ENCODE measurements around the gene RNF26. TPM values are rescaled to one million over a fixed set of nuclear protein-coding genes. Genes with fewer than 3 reads are reported as not detected.

Gene RNF26
- total RNA-seq, 1 experiment from 2014 or later = 69.0 TPM

DNA sequence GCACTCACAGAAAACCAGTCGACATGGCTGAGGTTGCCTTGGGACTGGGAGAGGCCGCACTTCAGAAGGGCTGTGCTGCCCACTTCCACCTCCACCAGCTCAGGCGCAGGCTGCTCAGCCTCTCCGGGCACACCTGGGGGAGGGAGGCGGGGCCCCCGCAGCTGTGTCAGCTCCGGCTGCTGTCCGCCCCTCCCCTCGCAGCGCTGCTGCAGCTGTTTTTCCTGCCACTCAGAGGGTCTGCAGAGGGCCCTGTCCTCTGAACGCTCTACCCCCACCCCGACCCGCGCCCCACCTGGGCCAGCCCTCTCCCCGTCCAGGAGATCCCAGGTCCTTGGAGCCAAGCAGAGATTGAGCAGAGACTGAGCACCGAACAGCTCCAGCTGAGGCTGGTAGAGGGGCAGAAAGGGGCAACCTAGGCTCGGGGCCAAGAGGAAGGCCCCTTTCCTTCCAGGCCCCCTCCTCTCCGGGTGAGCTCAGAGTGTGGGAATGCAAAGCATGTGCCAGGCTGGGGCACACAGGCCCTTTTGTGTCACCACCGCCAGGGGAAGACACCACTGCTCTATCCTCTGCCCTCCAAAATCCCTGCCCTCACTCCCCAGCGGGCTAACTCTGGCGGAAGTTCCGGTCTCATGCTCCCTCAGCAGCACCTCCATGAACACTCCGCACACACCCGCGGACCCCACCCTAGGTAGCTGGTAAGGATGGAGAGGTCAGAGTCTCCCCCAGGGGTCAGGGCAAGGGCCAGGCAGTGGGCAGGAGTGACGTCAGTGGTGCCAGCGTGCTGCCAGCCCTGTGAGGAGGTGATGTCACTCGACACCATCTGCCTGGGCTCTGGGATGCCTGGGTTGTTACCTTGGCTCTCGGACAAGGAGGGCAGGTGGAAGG lies 19.0 kb upstream of the RNF26 start:
- Histone ChIP-seq H3K9me3 (ENCODE audit: control insufficient read depth, insufficient read depth, low read depth, low read length) (no peaks in the 10 kb centered on the region), H3K27me3 (ENCODE audit: control insufficient read depth, insufficient read depth, low read length) (no peaks in the 10 kb centered on the region), H3K27ac (ENCODE audit: low read length) (peak overlapping the region; percentile 40; the same call in 1 of the 2 replicates), H3K4me1 (ENCODE audit: control insufficient read depth, insufficient read depth, low read length) (peaks cover 42% of the 10 kb centered on the region), H3K4me3 (ENCODE audit: low read depth in 2 of 2, low read length in 2 of 2) (peak overlapping the region; percentile 47 to 62), H3K36me3 (ENCODE audit: control insufficient read depth, insufficient read depth, low read length) (no peaks in the 10 kb centered on the region)
- POLR2A ChIA-PET = no interaction called here
- CTCF ChIA-PET = interaction anchor here (0.6 kb wide), 1 partner anchor 424 kb away, joined by 5 read pairs; no protein-coding TSS in a partner anchor
- TF ChIP-seq SIN3A (IDR thresholded peaks at IDR 0.05; ENCODE audit: borderline replicate concordance, insufficient read depth, low read depth, low read length) (no peak), TCF7L2 (IDR thresholded peaks at IDR 0.05; ENCODE audit: low read depth, low read length) (no peak), POLR2AphosphoS5 (IDR thresholded peaks at IDR 0.05; ENCODE audit: low read depth, low read length) (no peak)
- TF ChIP-seq, protein P1, sequence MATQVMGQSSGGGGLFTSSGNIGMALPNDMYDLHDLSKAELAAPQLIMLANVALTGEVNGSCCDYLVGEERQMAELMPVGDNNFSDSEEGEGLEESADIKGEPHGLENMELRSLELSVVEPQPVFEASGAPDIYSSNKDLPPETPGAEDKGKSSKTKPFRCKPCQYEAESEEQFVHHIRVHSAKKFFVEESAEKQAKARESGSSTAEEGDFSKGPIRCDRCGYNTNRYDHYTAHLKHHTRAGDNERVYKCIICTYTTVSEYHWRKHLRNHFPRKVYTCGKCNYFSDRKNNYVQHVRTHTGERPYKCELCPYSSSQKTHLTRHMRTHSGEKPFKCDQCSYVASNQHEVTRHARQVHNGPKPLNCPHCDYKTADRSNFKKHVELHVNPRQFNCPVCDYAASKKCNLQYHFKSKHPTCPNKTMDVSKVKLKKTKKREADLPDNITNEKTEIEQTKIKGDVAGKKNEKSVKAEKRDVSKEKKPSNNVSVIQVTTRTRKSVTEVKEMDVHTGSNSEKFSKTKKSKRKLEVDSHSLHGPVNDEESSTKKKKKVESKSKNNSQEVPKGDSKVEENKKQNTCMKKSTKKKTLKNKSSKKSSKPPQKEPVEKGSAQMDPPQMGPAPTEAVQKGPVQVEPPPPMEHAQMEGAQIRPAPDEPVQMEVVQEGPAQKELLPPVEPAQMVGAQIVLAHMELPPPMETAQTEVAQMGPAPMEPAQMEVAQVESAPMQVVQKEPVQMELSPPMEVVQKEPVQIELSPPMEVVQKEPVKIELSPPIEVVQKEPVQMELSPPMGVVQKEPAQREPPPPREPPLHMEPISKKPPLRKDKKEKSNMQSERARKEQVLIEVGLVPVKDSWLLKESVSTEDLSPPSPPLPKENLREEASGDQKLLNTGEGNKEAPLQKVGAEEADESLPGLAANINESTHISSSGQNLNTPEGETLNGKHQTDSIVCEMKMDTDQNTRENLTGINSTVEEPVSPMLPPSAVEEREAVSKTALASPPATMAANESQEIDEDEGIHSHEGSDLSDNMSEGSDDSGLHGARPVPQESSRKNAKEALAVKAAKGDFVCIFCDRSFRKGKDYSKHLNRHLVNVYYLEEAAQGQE (IDR thresholded peaks at IDR 0.05; ENCODE audit: insufficient read depth in 1 of 2, low read depth in 2 of 2, low read length in 1 of 2) = no peak
- TF ChIP-seq, protein P2, sequence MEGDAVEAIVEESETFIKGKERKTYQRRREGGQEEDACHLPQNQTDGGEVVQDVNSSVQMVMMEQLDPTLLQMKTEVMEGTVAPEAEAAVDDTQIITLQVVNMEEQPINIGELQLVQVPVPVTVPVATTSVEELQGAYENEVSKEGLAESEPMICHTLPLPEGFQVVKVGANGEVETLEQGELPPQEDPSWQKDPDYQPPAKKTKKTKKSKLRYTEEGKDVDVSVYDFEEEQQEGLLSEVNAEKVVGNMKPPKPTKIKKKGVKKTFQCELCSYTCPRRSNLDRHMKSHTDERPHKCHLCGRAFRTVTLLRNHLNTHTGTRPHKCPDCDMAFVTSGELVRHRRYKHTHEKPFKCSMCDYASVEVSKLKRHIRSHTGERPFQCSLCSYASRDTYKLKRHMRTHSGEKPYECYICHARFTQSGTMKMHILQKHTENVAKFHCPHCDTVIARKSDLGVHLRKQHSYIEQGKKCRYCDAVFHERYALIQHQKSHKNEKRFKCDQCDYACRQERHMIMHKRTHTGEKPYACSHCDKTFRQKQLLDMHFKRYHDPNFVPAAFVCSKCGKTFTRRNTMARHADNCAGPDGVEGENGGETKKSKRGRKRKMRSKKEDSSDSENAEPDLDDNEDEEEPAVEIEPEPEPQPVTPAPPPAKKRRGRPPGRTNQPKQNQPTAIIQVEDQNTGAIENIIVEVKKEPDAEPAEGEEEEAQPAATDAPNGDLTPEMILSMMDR (IDR thresholded peaks at IDR 0.05) = no peak
- intact Hi-C loops (cut with micrococcal nuclease; ENCODE audit: unreplicated experiment) = no loop called here
- in situ Hi-C loops (cut with HindIII; ENCODE audit: low pct_unique_long_range_greater_than_20kb, low sequenced_read_pairs) = no loop called here
- peak; percentile 42 for ATAC-seq
- no TSS peak for BruUV-seq (replicated peaks)
- no peak for DNase-seq (ENCODE audit: low read depth, low spot score)

DNA sequence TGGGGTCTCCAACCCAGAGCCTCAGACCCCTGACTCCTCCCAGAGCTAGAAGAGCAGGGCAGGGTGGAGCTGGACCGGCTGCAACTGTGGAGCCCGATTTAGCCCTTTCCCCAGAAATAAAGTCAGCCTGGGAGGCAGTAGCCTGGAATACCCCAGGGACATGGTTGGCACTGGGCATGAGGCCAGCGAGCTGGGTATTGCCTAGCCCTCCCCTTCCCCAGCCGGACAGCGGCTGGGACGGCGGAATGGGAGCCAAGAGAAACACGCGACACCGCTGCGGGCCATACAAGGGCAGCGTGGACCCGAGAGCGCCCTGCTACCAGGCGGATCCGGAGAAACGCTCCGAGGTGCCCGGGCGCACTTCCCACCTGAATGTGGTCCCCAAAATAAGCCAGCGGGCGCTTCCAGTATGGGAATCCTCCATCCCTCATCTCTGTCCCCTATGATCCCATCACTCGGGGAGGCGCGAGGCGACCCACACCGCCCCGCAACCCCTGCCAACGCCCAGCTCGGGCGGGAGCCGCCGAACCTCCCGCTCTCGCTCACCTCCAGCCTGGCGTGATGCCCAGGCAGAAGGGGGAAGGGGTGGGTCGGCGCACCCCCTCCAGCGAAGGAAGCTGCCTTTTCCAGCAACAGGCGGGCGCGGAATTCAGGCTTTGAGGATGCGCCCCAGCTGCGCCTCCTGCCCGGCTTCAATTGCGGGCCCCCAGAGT lies 18.2 kb upstream of the RNF26 start:
- TF ChIP-seq, protein P1 (IDR thresholded peaks at IDR 0.05; ENCODE audit: insufficient read depth in 1 of 2, low read depth in 2 of 2, low read length in 1 of 2) = no peak
- TF ChIP-seq SIN3A (IDR thresholded peaks at IDR 0.05; ENCODE audit: borderline replicate concordance, insufficient read depth, low read depth, low read length) = no peak
- no peak; the same call in 1 of the 2 replicates for TF ChIP-seq TCF7L2 (IDR thresholded peaks at IDR 0.05; ENCODE audit: low read depth, low read length)
- TF ChIP-seq POLR2AphosphoS5 (IDR thresholded peaks at IDR 0.05; ENCODE audit: low read depth, low read length) = no peak
- TF ChIP-seq, protein P2 (IDR thresholded peaks at IDR 0.05) = no peak
- peak overlapping the region; percentile 47 to 62 for H3K4me3 ChIP-seq (ENCODE audit: low read depth in 2 of 2, low read length in 2 of 2)
- no peaks in the 10 kb centered on the region for H3K36me3 ChIP-seq (ENCODE audit: control insufficient read depth, insufficient read depth, low read length)
- POLR2A ChIA-PET = no interaction called here
- H3K9me3 ChIP-seq (ENCODE audit: control insufficient read depth, insufficient read depth, low read depth, low read length) = no peaks in the 10 kb centered on the region
- no peak for DNase-seq (ENCODE audit: low read depth, low spot score)
- H3K4me1 ChIP-seq (ENCODE audit: control insufficient read depth, insufficient read depth, low read length) = peaks cover 48% of the 10 kb centered on the region
- intact Hi-C loops (cut with micrococcal nuclease; ENCODE audit: unreplicated experiment) = no loop called here
- no peak for ATAC-seq
- H3K27me3 ChIP-seq (ENCODE audit: control insufficient read depth, insufficient read depth, low read length) = no peaks in the 10 kb centered on the region
- in situ Hi-C loops (cut with HindIII; ENCODE audit: low pct_unique_long_range_greater_than_20kb, low sequenced_read_pairs) = no loop called here
- BruUV-seq (replicated peaks) = no TSS peak
- CTCF ChIA-PET = interaction anchor here (0.6 to 0.7 kb wide), 2 partner anchors 158 to 423 kb away, joined by 3 to 5 read pairs; no protein-coding TSS in a partner anchor
- peak overlapping the region; percentile 40; the same call in 1 of the 2 replicates for H3K27ac ChIP-seq (ENCODE audit: low read length)

Measured in Panc1 (cell line).